GM18507 (cell line): ENCODE data around the gene RHOF.

Experiments used
- DNase-seq: peaks from one replicate; pipeline ENCODE4 v3.0.0; 2011; ENCODE audit warnings: low read depth; ENCODE audit not compliant: insufficient read length; ENCODE audit errors: extremely low spot score
- FAIRE-seq: peaks from 2 replicates; lab custom pipeline; 2011; peaks lifted over from hg19 to GRCh38; lab: Jason Lieb, UNC

Gene RHOF

GRCh38 chr12:121793440-121793837 lies at the start of gene RHOF:
TSS of gene RHOF (minus strand) at chr12:121793688. CDS start at chr12:121793633, 55 bp downstream.
- DNase-seq: no peak
- FAIRE-seq: peak; percentile 60

- DNase-seq (no peak), FAIRE-seq (no peak)
Observed at GRCh38 chr12:121839993-121840761, 46.7 kb upstream of the RHOF start.

- FAIRE-seq (peak; percentile 98), DNase-seq (peak; percentile 99)
Observed at GRCh38 chr12:121839106-121839992, 45.9 kb upstream of the RHOF start.

- DNase-seq (no peak), FAIRE-seq (no peak)
Observed at GRCh38 chr12:121838126-121838525, 44.6 kb upstream of the RHOF start.

- no peak for FAIRE-seq
- DNase-seq: no peak
Observed at GRCh38 chr12:121837680-121838079, 44.2 kb upstream of the RHOF start.

- no peak for FAIRE-seq
- DNase-seq: no peak
Observed at GRCh38 chr12:121831571-121832245, 38.2 kb upstream of the RHOF start.

GRCh38 chr12:121830588-121831265 lies 37.2 kb upstream of the RHOF start:
- DNase-seq (no peak), FAIRE-seq (no peak)

GRCh38 chr12:121830134-121830533 lies 36.6 kb upstream of the RHOF start:
- DNase-seq (no peak), FAIRE-seq (no peak)

- DNase-seq (no peak), FAIRE-seq (no peak)
Observed at GRCh38 chr12:121829250-121829918, 35.9 kb upstream of the RHOF start.

GRCh38 chr12:121828826-121829225 lies 35.3 kb upstream of the RHOF start:
- FAIRE-seq (no peak), DNase-seq (no peak)

- no peak for FAIRE-seq
- no peak for DNase-seq
Observed at GRCh38 chr12:121828306-121828705, 34.8 kb upstream of the RHOF start.

GRCh38 chr12:121827351-121828099 lies 34.0 kb upstream of the RHOF start:
- FAIRE-seq (no peak), DNase-seq (no peak)

GRCh38 chr12:121826318-121827150 lies 33.0 kb upstream of the RHOF start:
- FAIRE-seq: no peak
- DNase-seq: no peak

GRCh38 chr12:121825041-121825523 lies 31.6 kb upstream of the RHOF start:
- DNase-seq (no peak), FAIRE-seq (no peak)

GRCh38 chr12:121823727-121824115 lies 30.2 kb upstream of the RHOF start:
- no peak for DNase-seq
- no peak for FAIRE-seq

GRCh38 chr12:121823101-121823726 lies 29.7 kb upstream of the RHOF start:
- DNase-seq: no peak
- FAIRE-seq: no peak
